Inferior parietal cortex (tissue), 1 donor: ENCODE measurements around the gene HK2.
"Not testable (repeated sequence)": the region's sequence is repeated elsewhere in the genome, so short reads cannot be mapped to it uniquely, and the experiment has no call there.

Experiments
- DNase-seq: peaks from one replicate; pipeline ENCODE4 v3.0.0-alpha.2; 2016; ENCODE audit errors: extremely low spot score

Gene HK2

DNA sequence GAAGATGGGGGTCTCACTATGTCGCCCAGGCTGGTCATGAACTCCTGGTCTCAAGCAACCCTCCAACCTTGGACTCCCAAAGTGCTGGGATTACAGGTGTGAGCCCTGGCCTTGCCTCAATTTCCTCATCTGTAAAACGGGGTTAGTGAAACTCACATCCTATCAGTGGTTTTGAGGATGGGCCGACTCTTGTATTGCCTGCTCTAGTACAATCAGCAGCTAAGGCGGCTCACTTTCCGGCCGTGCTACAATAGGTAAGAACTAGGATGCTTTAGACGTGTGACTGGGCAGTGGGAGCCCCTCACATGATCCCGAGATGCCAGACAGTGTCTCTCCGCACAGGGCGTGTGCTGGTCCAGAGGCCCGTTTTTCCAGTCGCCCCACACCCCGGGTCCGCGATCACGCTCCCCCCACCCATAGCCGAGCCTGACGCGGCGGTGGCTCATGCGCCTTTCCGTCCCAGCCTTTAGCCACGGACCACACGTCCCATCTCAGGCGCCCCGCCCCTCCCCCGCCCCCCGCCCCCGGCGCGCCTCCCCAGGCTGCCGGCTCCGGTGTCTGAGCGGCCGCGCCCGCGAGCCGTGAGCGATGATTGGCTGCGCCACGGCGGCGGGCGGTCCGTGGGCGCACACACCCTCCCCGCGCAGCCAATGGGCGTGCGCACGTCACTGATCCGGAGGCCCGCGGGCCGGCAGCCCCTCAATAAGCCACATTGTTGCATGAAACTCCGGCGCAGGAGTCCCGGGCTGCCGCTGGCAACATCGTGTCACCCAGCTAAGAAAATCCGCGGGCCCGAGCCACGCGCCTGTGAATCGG lies at the start of gene HK2:
Gene HK2, plus strand, starts transcription at position 710 of the 816 bp plus-strand sequence. CDS start 454 bp downstream, outside the sequence.
- peak; percentile 64 for DNase-seq

DNA sequence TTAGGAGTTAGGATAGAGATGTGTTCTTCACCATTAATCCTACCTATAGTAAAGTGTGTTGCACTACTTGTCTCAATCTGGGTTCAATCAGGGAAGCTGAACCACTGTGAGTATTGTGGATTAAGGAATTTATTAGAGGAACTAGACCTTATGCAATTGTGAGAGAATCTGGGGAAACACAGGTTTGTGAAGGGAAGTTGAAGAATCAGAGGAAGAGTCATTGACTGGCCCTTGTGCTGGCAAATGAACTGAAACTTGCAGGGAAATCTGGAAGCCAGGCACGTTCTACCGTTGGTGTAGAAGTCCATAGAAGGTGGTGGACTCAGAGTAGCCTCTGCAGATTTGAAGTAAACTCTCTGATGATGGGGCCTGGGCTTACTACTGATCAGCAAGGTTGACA lies 44.7 kb upstream of the HK2 start:
- DNase-seq: no peak

DNA sequence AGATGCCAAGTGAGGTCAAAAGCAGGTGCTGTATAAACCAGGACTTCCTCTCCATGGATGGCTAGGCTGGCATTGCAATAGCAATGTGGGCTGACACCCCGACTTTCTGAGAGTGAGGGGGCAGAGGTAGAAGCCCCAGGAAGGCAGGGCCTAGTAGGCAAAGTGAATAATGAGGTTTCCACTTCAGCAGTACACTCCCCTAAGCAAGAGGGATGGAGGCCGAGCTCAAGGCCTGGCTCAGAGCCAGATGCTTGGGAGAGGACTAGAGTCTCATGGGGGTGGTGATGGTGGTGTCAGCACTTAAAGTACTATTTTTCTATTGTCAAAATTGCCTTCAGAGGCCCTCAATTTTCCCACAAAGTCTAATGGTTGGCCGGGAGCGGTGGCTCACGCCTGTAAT lies 41.6 kb upstream of the HK2 start:
- DNase-seq: no peak

GRCh38 chr2:74794878-74795277 lies 39.0 kb upstream of the HK2 start:
- DNase-seq: not testable (repeated sequence)

GRCh38 chr2:74806355-74806839 lies 27.5 kb upstream of the HK2 start:
- DNase-seq: no peak

- no peak for DNase-seq
Measured at GRCh38 chr2:74806920-74807319, 27.0 kb upstream of the HK2 start.

- DNase-seq: no peak
Measured at GRCh38 chr2:74812787-74813590, 20.9 kb upstream of the HK2 start.

- DNase-seq: no peak
Measured at GRCh38 chr2:74814102-74814501, 19.8 kb upstream of the HK2 start.

DNA sequence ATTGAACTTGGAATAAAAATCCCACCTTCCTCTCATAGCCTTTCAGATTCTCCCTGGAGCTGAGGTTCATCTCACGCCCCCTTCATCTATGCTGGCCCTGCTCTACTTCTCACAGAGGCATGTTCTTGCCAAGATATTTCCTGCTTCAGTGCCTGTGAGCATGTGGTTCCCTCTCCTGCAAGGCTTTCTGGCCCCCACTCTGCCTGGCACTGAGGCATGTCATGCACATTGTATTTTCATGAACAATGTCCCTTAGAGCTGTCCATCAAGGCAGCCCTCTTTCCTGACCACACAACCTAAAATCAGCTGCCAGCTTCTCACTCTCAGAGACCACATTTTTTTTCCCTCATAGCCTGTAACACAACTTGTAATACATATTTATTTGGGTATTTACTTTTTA lies 18.0 kb upstream of the HK2 start:
- no peak for DNase-seq

DNA sequence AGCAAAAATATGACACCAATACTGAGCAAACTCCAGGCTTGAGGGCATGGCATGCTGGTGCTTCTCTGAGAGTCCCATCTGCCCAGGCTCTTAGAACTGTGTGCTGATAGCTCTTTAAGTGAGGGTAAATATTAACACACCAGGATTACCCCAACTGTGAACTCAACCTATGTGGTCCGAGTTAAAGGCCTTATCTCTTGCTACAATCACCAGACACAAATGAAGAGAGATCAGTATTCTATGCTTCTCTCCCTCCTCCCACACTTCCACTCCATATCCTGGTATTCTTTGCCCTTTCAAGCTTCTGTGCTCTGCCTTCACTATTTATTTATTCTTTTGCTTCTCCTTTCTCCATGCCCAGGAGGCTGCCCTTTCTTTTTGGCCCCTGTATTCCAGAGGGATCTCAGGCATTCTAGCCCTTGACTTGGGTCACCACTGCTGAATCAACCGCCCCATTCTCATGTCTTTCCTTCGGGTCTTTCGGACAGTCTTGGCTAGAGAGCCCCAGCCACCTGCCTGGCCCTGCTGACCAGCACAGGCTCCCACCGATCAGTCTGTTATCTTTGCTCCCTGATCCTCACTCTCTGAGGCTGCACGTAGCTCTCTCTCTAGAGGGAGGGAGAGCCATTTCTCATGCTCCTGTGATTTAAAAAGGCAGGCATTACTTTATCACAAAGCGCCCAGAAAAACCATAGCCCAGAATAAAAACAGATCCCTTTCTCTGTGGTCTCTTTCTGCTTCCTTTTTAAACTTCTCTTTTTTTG lies 17.2 kb upstream of the HK2 start:
- DNase-seq: no peak

GRCh38 chr2:74817304-74817675 lies 16.6 kb upstream of the HK2 start:
- no peak for DNase-seq

DNA sequence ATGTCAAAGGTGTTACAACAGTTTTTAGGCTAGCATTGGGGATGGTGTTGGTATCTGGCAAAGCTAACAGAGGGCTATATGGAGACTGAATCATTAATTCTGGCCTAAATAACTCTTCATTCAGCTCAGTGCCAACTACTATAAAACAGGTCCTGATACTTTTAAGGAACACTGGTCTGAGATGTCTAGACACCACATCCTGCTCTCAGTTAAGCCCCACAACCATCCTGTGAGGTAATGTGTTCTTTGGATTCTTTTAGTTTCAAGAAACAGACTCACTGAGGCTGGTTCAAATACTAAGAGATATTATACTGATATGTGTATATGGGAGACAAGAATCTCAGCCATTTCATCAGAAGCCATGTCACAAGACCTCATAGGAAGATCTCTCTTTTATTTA lies 14.2 kb upstream of the HK2 start:
- DNase-seq: no peak

DNA sequence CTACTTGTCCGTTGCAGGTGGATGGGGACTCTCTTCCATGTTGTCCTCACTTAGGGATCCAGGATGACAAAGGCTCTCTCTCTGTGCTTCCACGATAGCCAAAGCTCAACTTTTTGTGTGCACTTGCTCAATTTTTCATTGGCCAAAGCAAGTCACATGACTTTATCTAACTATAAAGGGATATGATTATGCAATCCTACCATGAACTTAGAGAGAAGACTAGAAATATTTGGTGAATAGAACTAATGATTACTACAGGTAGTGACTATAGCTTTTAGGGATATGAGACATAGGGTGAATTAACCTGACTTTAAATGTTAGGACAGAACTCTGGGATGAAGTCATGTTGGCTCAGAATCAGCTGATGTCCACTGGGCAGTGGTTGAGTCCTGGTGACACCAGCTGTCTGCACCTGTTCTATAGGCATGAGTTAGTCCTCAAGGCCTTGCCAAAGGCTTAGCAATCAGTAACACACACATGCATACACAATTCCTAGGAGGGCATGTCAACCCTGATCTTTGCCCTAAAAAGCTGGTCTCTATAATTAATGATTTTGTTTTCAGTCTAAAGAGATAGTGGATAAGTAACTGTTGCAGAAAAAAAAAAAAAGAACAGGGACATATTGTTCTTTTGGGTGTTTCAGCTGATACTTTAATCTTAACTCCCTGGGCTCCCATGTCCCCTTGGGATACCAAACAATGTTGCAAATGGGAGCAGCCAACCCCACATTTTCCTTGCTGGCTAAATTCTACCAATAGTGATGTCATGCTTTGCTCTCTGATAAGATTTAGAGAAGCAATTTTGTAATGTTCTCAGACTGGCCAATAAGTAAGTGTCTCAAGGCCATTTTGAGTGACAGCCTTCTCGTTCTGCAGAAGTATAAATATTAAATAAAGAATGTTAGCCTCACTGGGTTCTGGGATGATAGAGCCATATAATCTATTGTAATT lies 12.5 kb upstream of the HK2 start:
- DNase-seq: no peak

DNA sequence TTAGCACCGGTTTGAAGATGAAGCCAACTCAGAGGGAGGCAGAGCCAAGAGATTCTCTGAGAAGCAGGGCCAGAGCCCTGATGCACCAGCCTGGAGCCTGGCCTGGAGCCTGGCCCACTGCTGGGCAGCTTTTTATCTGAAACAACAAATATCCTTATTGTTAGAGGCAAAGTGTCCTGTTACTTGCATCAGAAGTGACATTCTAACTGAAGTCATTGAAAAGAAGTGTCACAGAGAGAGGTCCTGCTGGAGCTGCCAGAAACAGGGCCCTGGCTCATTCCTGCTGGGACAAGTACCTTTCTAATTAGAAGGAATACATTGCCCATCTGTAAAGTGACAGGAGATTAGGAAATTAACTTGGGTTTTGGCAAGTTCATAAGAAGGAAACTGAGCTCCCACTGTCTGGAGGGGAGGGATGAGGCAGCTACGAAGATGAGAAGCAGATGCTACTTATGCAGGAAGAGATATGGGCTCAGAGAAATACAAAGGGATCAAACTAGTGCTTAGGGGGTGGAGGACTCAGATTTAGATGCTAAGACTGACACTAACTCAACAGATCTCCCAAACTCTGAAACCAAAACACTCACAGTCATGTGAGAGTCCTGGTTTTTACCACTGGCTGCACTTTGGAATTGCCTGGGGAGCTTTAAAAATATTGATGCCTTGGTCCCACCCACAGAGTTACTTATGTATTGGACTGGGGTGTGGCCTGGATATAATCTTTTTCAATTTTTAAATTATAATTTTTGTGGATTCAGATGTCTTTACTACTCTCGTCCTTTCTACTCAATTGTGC lies 11.0 kb upstream of the HK2 start:
- no peak for DNase-seq

- no peak for DNase-seq
Measured at GRCh38 chr2:74824679-74825078, 9.2 kb upstream of the HK2 start.

- DNase-seq: no peak
Measured at GRCh38 chr2:74828543-74828942, 5.4 kb upstream of the HK2 start.

DNA sequence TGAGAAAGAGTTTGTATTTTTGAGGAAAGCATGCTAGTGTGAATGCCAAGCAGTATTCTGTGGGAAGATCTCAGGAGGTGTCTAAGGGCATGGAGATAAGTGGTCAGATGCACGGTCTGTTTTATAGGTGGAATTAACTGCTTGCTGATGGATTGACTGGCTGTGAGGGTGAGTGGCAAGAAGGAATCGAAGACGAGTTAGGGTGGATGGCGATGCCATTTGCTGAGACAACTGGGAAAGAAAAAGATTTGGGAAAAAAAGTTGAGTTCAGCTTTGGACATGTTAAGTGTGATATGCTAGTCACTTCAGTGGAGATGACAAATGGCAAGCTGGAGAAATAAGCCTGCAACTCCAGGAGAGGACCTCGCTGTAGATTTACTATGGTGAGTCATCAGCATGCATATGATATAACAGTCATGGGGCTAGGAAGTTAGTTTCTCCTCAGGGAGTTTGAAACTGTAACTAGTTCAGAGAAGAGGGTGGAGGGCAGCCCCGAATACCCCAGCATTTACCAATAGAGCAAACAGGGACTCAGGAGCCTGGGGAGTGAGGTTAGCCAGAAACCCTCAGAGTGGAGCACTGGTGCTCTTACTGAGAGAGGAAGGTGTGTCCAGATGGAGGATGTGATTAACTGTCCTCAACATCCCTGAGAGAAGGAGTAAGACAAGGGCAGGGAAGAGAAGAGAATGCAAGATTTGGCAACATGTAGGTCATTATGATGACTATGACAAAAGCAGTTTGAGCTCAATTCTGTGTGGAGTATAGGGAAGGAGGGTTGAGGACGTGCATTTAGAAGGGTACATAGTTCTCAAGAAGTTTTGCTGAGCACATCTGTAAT lies 2.0 kb upstream of the HK2 start:
- DNase-seq: no peak

- DNase-seq: not testable (repeated sequence)
Measured at GRCh38 chr2:74834234-74834791, 386 bp downstream of the HK2 start.
